Tibial nerve (tissue), 4 donors: ENCODE data around the gene GRPR.

Source experiments
- CTCF ChIP-seq, 5 experiments: fragments of 200-600 bp in 3 of 5; fragments of 450-650 bp in 2 of 5; sonication (generic) in 3 of 5; IDR thresholded peaks; one replicate each; pipeline ENCODE4 v1.5.1; 2016 to 2019; ENCODE audit warnings: antibody characterized with exemption in 5 of 5, mild to moderate bottlenecking in 3 of 5, moderate library complexity in 2 of 5
- EP300 ChIP-seq, 2 donors: sonication (generic); formaldehyde crosslinking; IDR thresholded peaks; one replicate each; pipeline ENCODE4 v1.6.1; 2017; ENCODE audit warnings: antibody characterized with exemption in 2 of 2, mild to moderate bottlenecking in 1 of 2
- POLR2A ChIP-seq, 2 donors: fragments of 450-650 bp; IDR thresholded peaks; one replicate each; pipeline ENCODE4 v1.6.1; 2017; ENCODE audit warnings: antibody characterized with exemption in 2 of 2, mild to moderate bottlenecking in 2 of 2, moderate library complexity in 2 of 2

GRCh38 chrX:16140448-16140847 lies 17.1 kb downstream of the GRPR start:
- TF ChIP-seq CTCF (IDR thresholded peaks at IDR 0.05) (no peak), POLR2A (IDR thresholded peaks at IDR 0.05) (no peak), EP300 (IDR thresholded peaks at IDR 0.05) (no peak)
